A673 (cell line): ENCODE data around the gene NSRP1.

Experiments
- CTCF ChIP-seq: fragments of 300-800, 200-600 bp; sonication (generic); conservative IDR thresholded peaks from 2 replicates; pipeline ENCODE4 v1.5.1; 2017; ENCODE audit warnings: low read depth, mild to moderate bottlenecking, antibody characterized with exemption, low read length, moderate library complexity, mixed read lengths
- EZH2 ChIP-seq: fragments of 200-600 bp; sonication (generic); IDR thresholded peaks from 2 replicates; pipeline ENCODE4 v1.6.1; 2017; ENCODE audit warnings: borderline replicate concordance, low read depth, mild to moderate bottlenecking, mixed read lengths, antibody characterized with exemption, low read length; ENCODE audit not compliant: poor library complexity, severe bottlenecking

GRCh38 chr17:30174556-30174955, 57.9 kb downstream of the NSRP1 start:
- TF ChIP-seq CTCF (no peak), EZH2 (no peak)
